Natural killer cell (primary cell): ENCODE results near the gene PMFBP1. TPM values are rescaled to one million over a fixed set of nuclear protein-coding genes. Genes with fewer than 3 reads are reported as not detected.

Source experiments
- ATAC-seq, 3 donors: fragments of 150-1000 bp in 2 of 3; fragments of 200-7000 bp in 1 of 3; cut with Tn5 transposase; 1 replicate in 1 of 3; 2 replicates in 2 of 3; pipeline ENCODE4 v1.10.0; 2021; ENCODE audit warnings: mild to moderate bottlenecking in 2 of 3, moderate library complexity in 2 of 3
- DNase-seq, 2 donors: peaks; one replicate each; pipeline versions ENCODE4 v3.0.0 to v3.0.0-alpha.2; 2013 to 2021; ENCODE audit warnings: mixed read lengths in 1 of 2
- H3K27ac ChIP-seq: one replicate; pipeline ENCODE4 v1.5.1; 2013; ENCODE audit warnings: mild to moderate bottlenecking, low read length
- H3K27me3 ChIP-seq: one replicate; pipeline ENCODE4 v1.6.1; 2013; ENCODE audit warnings: low read length; ENCODE audit not compliant: control insufficient read depth, insufficient read depth
- H3K36me3 ChIP-seq: one replicate; pipeline ENCODE4 v1.6.1; 2013; ENCODE audit warnings: low read length; ENCODE audit not compliant: control insufficient read depth, insufficient read depth
- H3K4me1 ChIP-seq: one replicate; pipeline ENCODE4 v1.6.1; 2013; ENCODE audit warnings: low read length; ENCODE audit not compliant: control insufficient read depth, insufficient read depth
- H3K4me3 ChIP-seq: one replicate; pipeline ENCODE4 v1.5.1; 2013; ENCODE audit warnings: low read length
- H3K9me3 ChIP-seq: one replicate; pipeline ENCODE4 v1.6.1; 2013; ENCODE audit warnings: low read length; ENCODE audit not compliant: control insufficient read depth, insufficient read depth
- H3K27ac Mint-ChIP-seq, 2 donors: one replicate each; pipeline ENCODE4 v1.8.0; 2022; ENCODE audit warnings: mild to moderate bottlenecking in 2 of 2, mixed read lengths in 2 of 2, moderate library complexity in 1 of 2
- H3K27me3 Mint-ChIP-seq, 2 donors: one replicate each; pipeline ENCODE4 v1.8.0; 2022; ENCODE audit warnings: low read depth in 2 of 2, mixed read lengths in 2 of 2
- H3K36me3 Mint-ChIP-seq: one replicate; pipeline ENCODE4 v1.8.0; 2022; ENCODE audit warnings: mixed read lengths
- H3K4me1 Mint-ChIP-seq, 2 donors: one replicate each; pipeline ENCODE4 v1.8.0; 2022; ENCODE audit warnings: mixed read lengths in 2 of 2
- H3K4me3 Mint-ChIP-seq: one replicate; pipeline ENCODE4 v1.8.0; 2022; ENCODE audit warnings: mild to moderate bottlenecking, moderate library complexity, mixed read lengths
- H3K9me3 Mint-ChIP-seq, 2 donors: one replicate each; pipeline ENCODE4 v1.8.0; 2022; ENCODE audit warnings: mixed read lengths in 2 of 2
- CTCF ChIP-seq: fragments of 200-600 bp; IDR thresholded peaks from one replicate; pipeline ENCODE4 v1.8.0; 2022; ENCODE audit warnings: antibody characterized with exemption
- WGBS: methylation state at CpG from one replicate; pipeline ENCODE4 v1.1.7; 2013; ENCODE audit warnings: missing lambda C conversion rate; ENCODE audit not compliant: insufficient coverage; 5-methylcytosine and 5-hydroxymethylcytosine counted together
- intact Hi-C: fragments of 100-400 bp; cut with micrococcal nuclease; formaldehyde crosslinking; loops from one replicate; pipeline ENCODE4 v1.14.2; 2022
- total RNA-seq, 4 donors: library from RNA; stranded (reverse); fragments of 120-200 nt in 1 of 4; gene quantifications; one replicate each; pipeline versions ENCODE4 v1.2.3 to v1.2.4, GENCODE V29; 2013 to 2022

PMFBP1 gene
- total RNA-seq, 3 donors from 2014 or later (not counting 1 experiment from before 2014, with no cell fraction given) = 0.68 to 1.2 (median 0.99) TPM

- H3K36me3 ChIP-seq = no peaks in the 10 kb centered on the region
- no peak for DNase-seq
- H3K4me1 ChIP-seq = no peaks in the 10 kb centered on the region
- 79% methylated on average over 5 of the region's 5 CpGs for WGBS
- H3K27me3 ChIP-seq = no peaks in the 10 kb centered on the region
- H3K9me3 ChIP-seq = no peaks in the 10 kb centered on the region
- TF ChIP-seq CTCF = no peak
- no peaks in the 10 kb centered on the region for H3K36me3 Mint-ChIP-seq
- H3K27me3 Mint-ChIP-seq = no peaks in the 10 kb centered on the region
- no peak overlapping the region for H3K27ac Mint-ChIP-seq
- no peak overlapping the region for H3K4me3 ChIP-seq
- no peak for ATAC-seq
- H3K4me3 Mint-ChIP-seq = no peak overlapping the region
- intact Hi-C loops = no loop called here
- no peaks in the 10 kb centered on the region for H3K4me1 Mint-ChIP-seq
- H3K27ac ChIP-seq = no peak overlapping the region
- no peaks in the 10 kb centered on the region for H3K9me3 Mint-ChIP-seq
These were observed 7.4 kb upstream of the PMFBP1 start for GRCh38 chr16:72179204-72179970.

- intact Hi-C loops = no loop called here
- TF ChIP-seq CTCF = no peak
- Mint-ChIP-seq H3K4me3 (no peak overlapping the region), H3K9me3 (no peaks in the 10 kb centered on the region), H3K36me3 (no peaks in the 10 kb centered on the region), H3K27ac (no peak overlapping the region), H3K27me3 (no peaks in the 10 kb centered on the region), H3K4me1 (no peaks in the 10 kb centered on the region)
- Histone ChIP-seq H3K27me3 (no peaks in the 10 kb centered on the region), H3K27ac (no peak overlapping the region), H3K4me3 (no peak overlapping the region), H3K9me3 (no peaks in the 10 kb centered on the region), H3K36me3 (no peaks in the 10 kb centered on the region), H3K4me1 (no peaks in the 10 kb centered on the region)
- WGBS = 83% methylated on average over 2 of the region's 2 CpGs
- no peak for DNase-seq
- ATAC-seq = no peak
These were observed 2.8 kb upstream of the PMFBP1 start for GRCh38 chr16:72174726-72175125.

DNA sequence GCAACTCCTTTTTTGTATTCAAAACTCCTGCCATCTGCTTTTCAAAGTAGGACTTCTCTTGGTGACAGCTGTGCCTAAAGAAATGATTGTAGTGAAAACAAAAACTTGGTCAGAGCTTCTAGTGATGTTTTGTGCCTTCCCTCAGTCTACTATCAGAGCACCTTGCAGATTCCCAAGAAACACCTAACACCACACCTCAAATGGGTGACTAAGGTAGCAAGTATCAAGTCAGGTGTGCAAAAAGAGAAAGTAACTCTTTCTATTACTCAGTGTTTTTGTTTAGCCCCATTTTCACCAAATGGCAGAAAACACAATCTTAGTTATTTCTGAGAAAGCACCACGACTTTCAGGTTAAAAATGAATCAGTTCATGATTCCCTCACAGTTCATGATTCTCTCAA, 2.0 kb upstream of the PMFBP1 start:
- Histone ChIP-seq H3K4me1 (no peaks in the 10 kb centered on the region), H3K36me3 (no peaks in the 10 kb centered on the region), H3K4me3 (no peak overlapping the region), H3K9me3 (no peaks in the 10 kb centered on the region), H3K27me3 (no peaks in the 10 kb centered on the region), H3K27ac (no peak overlapping the region)
- DNase-seq (no peak), ATAC-seq (no peak)
- H3K36me3 Mint-ChIP-seq = no peaks in the 10 kb centered on the region
- WGBS = 70% methylated on average over 1 of the region's 1 CpG
- no peak overlapping the region for H3K27ac Mint-ChIP-seq
- no peaks in the 10 kb centered on the region for H3K4me1 Mint-ChIP-seq
- TF ChIP-seq CTCF = no peak
- no peaks in the 10 kb centered on the region for H3K9me3 Mint-ChIP-seq
- no peak overlapping the region for H3K4me3 Mint-ChIP-seq
- H3K27me3 Mint-ChIP-seq = no peaks in the 10 kb centered on the region
- intact Hi-C loops = no loop called here

- Histone ChIP-seq H3K9me3 (no peaks in the 10 kb centered on the region), H3K27ac (no peak overlapping the region), H3K27me3 (no peaks in the 10 kb centered on the region), H3K36me3 (no peaks in the 10 kb centered on the region), H3K4me1 (no peaks in the 10 kb centered on the region), H3K4me3 (no peak overlapping the region)
- no peaks in the 10 kb centered on the region for H3K9me3 Mint-ChIP-seq
- no peak for TF ChIP-seq CTCF
- H3K4me1 Mint-ChIP-seq = no peaks in the 10 kb centered on the region
- WGBS = no CpG with 5 or more reads among the region's 1 CpG
- DNase-seq = no peak
- intact Hi-C loops = no loop called here
- H3K4me3 Mint-ChIP-seq = no peak overlapping the region
- no peaks in the 10 kb centered on the region for H3K36me3 Mint-ChIP-seq
- H3K27ac Mint-ChIP-seq = no peak overlapping the region
- ATAC-seq = no peak
- peaks cover 0 to 1% of the 10 kb centered on the region in 2 donors for H3K27me3 Mint-ChIP-seq
These were observed 719 bp downstream of the PMFBP1 start for GRCh38 chr16:72171236-72171635.
